HG02943 (cell line): Measurements from ENCODE around the gene ASPN.

Source experiments
- ATAC-seq: cut with Tn5 transposase; IDR thresholded peaks from one replicate; pipeline ENCODE4 v1.9.1; 2021; ENCODE audit warnings: mild to moderate bottlenecking, low read depth, moderate library complexity; ENCODE audit not compliant: unreplicated experiment

ASPN gene

DNA sequence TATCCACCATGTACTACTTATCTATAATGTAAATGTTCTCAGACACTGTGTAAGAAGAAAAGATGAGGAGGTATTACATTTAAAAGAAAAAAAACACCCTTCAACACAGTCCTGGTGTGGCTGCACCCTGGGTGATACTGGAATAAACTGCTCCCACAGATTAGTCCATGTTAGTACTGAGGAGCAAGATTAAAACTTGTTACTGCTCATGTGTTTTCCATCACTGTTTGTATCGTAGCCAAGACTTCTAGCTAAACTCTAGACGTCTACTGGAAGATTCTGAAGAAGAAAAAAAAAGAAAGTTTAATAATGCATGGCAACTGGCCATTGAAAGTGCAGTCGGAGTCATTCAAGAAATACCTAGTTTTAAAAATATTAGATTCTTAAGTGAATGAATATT lies at the start of gene ASPN:
Gene ASPN (minus strand): TSS at position 178 of the 400 bp plus-strand sequence.
- no peak for ATAC-seq

DNA sequence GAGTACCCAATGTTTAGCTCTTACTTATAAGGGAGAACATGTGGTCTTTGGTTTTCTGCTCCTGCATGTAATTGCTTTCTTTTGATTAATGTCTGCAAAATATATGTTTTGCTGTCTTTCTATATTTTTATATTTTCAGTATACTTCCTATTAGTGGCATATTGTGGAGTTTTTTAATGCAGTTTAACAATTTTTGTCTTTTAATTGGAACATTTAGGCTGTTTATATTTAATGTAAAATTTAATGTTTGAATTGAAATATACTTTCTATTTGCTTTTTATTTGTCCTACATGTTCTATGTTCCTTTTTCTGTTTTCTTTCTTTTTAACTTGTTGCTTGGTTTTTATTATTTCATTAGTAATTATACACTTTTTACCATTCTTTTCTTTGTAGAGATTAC lies 48.6 kb upstream of the ASPN start:
- no peak for ATAC-seq

DNA sequence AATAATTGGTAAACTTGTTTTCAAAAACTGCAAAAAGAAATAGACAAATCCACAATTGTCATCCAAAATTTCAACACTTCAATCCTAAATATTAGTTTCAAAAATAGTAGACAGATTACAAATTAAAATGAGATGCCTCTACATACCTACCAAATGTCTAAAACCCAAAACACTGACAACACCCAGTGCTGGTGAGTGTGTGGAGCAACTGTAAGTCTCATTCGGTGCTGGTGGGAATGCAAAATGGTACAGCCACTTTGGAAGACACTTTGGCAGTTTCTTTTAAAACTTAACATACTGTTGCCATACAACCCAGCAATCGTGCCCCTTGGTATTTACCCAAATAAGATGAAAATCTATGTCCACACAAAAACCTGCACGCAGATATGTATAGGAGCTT lies 46.8 kb upstream of the ASPN start:
- no peak for ATAC-seq

DNA sequence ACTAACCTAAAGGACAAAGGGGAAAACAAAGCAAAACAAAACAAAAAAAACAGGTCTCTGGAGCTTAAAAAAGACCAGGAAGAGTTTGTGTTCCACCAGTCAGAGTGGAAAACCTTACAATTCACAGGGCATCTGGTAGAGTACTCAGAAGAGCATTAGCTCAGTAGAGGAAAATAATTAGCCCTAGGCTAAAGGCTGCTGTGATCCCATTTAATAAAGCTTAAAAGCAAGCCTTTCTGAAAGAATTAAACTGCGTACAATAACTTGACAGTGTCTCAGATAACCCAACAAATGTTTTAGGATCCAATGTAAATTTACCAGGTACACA lies 46.2 kb upstream of the ASPN start:
- no peak for ATAC-seq

DNA sequence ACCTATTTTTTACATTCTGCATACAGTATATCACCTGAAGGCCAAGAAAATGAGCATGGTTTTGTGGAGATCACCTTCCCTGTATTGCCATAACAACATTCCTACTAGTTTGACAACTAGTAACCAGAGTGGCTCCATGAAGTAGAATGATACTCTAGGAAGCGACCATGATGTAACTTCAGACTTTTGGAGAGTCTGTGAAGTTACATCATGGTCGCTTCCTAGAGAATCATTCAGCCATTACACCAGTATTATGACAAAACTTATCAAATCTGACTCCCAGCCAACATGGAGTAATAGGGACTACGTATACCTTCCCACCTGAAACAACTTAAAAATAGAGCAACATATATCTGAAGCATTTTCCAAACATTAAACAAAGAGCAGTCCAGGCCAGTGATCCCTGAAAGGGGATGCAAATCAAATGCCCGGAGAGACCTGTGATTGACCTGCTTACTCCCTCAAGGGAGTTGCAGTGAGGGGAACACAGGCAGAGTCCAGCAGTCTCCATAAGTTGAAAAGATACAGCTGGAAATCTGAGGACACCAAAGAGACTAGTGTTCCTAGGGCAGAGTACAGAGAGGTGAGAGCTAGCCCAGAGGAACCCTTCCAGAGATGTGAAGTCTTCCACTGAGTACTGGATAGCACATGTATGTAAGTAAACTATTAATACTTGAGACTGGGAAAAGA lies 45.7 kb upstream of the ASPN start:
- no peak for ATAC-seq

DNA sequence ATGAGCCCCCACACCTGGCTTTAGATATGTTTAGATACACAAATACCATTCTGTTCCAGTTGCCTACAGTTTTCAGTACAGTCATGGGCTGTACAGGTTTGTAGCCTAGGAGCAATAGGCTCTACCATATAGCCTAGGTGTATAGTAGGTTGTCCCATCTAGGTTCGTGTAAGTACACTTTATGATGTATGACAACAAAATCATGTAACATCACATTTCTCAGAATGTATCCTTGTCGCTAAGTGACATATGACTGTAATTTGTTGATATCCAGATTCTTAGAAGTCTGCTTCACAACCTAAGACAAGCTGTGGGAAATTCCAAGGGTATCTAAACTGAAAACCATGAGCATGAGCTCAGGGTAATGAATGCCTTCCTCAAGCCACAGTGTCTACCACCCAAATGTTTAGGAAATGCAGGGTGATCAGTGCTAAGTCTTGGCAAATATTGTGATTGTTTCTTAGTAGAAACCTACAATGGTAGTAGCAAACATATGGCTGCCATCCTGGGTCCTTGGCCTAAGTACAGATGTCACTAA lies 45.1 kb upstream of the ASPN start:
- no peak for ATAC-seq

DNA sequence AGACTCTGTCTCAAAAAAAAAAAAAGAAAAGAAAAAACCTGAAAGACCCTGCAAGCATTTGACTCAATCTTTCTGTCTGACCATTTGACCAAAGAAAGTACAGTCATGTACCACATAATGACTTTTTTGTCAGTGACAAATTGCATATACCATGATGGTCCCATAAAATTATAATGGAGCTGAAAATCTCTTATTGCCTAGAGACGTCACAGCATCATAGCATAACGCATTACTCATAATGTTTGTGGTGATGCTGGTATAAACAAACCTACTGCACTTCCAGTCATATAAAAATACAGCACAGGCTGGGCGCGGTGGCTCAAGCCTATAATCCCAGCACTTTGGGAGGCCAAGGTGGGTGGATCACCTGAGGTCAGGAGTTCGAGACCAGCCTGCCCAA lies 43.0 kb upstream of the ASPN start:
- ATAC-seq, result no peak

DNA sequence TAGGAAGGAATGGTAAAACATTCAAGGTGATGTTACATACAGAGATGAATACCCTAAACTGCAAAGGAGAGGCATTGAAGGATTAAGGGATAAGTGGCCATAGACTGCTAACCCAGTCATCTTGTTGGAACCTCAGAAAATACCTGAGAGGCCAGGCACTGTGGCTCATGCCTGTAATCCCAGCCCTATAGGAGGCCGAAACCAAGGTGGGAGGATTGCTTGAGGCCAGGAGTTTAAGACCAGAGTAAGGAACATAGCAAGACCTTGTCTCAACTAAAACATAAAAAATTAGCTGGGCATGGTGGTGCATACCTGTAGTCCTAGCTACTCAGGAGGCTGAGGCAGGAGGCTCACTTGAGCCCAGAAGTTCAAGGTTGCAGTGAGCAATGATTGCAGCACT lies 42.6 kb upstream of the ASPN start:
- ATAC-seq, result no peak

DNA sequence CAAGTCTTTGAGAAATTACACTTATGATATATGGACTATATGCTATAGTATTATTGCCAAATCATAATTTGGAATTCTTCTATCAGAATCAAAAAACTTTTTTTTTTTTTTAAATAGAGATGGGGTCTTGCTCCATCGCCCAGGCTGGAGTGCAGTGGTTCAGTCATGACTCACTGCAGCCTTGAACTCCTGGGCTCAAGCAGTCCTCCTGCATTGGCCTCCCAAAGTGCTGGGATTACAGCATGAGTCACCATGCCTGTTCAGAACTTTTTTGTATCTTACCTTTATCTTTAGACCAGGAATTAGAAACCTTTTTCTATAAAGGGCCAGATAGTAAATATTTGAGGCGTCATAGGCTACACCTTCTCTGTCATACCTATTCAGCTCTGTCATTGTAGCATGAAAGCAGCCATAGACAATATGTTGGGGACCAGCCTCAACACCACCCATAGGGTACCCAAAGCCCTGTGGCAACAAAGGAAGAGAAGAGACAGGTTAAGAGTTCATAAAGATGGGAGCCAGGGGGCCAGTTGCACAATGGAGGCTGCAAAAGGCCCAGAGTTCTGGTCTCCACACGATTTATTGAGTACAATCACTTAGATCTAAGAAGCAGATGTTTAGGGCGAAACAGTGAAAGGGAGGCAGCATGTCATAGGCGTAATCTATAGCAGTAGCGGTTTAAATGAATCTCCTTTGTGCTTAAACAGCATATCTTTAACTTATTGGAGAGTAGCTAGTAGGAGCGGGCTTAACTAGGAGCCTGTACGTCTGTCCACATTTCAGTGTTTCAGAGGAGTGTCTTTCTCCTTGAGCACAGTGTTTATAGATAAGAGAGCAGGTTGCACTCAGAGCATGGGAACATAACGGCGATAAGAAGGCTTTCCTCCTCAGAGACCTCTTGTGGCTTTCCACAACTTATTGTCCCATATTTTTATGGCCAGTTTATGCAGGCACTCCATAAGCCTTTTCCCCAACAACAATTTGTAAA lies 41.0 kb upstream of the ASPN start:
- no peak for ATAC-seq

DNA sequence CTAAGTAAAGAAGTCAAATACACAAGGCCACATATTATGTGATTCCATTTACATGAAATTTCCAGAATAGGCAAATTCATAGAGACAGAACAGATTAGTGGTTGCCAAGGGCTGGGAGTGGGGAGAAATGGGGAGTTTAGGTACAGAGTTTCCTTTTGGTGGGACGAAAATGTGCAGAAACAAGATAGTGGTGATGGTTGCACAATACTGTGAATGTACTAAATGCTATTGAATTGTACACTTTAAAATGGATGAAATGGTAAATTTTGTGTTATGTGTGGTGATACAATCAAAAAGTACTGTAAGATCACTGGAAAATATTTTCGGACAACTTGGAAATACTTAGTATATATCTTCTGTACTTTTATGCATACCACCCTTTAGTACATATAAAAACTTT lies 38.5 kb upstream of the ASPN start:
- no peak for ATAC-seq

DNA sequence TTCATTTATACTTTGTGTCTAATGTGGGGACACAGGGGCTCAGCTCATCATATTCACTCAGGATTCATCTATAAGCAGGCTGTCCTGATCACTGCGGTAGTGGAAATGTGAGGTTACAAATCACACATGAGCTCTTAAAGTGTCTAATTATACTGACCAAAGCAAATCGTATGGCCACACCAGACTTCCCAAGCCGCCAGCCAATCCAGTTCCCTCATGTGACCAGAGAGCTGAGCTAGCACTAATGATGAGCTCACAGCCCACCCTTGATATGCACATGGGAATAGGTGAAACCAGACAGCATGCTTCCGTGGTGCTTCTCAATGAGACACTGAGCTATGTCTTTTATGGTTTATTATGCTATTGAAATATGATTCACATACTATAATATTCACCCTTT lies 35.9 kb upstream of the ASPN start:
- ATAC-seq, result no peak

DNA sequence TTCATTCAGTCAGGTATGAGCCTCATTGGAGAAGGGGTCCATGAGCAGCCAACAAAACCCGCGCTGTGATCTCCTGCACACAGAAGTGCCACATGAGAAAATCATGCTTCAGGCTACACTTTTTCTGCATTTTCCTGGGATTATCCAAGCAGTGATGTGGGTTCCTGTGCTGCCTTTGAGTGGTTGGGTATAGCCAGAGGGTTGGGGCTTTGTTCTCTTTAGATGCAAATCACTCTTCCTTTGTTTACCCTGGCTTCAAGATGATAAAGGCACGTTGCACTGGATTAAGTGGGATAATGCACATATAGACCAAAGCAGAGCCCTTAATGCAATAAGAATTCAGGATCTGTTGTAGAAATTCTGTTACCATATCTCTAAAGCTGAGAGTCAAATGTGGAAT lies 34.7 kb upstream of the ASPN start:
- ATAC-seq, result no peak

DNA sequence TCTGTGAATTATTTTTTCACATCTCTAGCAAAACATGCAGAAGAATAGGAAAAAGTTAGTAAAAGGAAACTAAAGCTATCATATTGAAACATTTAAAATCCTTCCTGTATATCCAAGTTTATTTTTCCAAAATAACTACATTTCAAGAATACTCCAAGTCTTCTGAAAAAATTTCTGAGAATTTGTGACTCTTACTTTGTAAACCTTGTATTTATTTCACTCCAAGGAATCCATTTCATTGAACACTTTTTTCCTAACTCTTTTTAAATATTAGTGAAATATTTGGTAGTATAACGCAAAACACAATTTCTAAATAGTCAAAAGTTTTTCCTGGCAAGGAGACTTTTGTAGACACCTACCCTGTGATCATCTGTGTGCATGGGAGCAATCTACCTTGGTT lies 34.2 kb upstream of the ASPN start:
- ATAC-seq, result no peak

DNA sequence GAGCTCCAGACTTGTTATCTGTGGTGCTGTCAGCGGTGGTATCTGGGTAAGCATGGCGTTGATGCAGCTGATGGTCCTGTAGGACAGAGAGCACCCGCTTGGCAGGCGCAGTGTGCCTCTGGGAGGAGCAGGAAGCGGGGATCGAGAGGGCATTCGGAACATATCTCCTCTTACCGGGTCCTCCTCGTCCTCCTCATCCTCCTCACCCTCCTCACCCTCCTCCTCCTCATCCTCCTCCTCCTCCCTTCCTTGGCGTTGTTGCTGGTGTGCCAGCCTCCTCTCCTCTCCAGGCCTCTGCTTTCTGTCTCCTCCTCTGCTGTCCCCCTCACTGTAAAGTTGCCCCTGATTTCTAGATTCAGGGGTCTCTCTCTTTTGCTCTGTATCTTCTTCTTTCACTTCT lies 32.3 kb upstream of the ASPN start:
- no peak for ATAC-seq

DNA sequence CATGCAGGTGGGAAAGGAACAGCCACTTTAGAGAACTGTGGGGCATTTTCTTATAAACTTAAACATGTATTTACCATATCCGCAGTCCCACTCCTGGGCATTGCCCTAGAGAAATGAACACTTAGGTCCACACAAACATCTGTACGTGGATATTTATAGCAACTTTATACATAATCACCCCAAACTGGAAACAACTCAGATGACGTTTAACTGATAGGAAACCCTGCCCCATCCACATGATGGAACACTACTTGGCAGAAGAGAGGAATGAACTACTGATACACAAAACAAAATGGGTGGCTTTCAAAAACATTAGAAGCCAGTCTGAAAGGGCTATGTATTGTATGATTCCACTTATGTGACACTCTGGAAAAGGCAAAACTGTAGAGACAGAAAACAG lies 31.0 kb upstream of the ASPN start:
- ATAC-seq, result no peak

DNA sequence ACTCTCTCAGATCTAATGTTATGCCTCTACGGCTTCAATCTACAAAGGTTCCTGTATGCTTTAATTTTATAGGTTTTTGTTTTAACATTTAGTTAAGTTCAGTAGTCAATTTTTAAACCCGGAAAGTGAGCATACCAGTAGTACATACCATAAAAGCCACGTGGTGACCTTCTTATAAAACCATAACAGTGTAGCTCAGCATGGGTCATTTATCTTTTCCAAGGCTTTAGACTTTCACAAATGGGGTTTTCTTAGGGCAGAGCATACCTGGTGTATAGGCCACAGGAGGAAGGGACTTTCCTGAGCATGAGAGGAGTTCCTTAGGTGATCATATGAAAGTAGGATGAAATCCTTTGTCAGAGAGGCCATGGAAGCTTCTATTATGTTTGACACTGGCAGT lies 30.3 kb upstream of the ASPN start:
- ATAC-seq, result no peak

DNA sequence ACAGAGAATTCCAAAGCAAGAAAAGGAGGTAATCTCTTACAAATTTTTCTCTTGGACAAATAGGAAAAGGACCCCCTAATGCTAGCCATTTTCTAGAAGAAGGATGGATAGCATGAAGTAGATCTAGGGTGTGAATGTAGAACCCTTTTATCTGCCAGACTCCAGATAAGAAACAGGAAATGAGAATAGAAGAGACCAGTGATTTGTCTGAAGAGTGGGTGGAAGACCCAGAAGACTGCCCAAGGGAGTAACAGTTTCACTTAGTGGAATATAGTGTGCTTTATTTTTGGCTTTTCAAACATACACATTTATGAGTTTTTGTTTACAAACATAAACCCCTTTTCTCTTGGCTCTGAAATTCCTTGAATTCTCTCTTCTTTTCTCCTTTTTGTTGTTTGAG lies 28.4 kb upstream of the ASPN start:
- no peak for ATAC-seq

DNA sequence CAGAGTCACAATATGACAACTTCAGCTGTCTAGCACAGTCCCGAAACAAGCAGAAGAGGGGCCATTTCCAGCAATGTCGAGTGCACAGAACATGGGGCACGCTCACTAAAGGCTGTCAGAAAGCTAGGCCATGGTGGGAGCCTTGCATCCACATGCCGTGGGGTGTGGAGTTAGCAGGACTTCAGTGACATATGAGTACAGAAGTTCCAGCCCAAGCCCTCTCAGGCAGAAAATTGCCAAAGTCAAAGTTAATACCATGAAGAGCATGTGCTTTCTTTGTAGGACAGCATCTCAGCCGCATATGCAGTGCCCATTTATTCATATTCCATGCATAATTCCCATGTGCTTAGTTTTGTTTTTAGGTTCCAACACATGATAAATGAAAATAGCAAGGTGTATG lies 26.7 kb upstream of the ASPN start:
- ATAC-seq, result no peak

DNA sequence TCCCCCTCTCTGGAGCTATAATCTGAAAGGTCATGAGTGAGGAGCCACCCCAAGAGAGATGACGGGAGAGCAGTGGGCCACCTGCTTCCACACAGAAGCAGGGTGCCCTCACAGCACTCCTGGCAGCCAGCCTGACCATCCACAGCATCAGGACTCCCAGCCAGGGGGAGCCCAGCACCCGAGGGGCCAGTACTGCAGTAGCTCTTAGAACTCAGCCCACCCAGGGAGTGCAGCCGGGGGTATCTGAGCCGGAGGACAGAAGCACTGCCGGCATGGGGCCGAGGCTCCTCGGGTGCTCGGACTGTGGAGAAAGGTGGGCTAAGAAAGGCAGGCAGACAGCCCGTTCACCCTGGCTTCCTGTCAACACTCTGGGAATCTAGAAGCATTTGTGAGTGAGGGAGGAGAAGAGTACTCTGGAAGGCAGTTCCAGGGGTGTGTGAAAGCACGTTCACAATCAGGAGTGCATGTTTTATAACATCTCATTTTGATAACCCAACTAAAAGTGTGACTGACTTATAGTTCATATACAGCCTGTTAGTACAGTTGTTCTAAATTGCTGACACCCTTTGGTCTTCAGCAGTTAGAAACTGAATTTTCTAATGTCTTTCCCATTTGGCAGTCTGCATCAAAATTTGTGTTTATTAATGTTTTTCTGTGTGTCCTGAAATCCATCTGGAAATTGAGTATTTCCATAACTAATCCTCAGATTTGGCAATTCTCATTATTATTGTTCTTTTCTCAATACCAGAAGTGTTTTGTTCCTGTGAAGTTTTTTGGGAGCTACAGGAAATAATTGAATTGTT lies 25.9 kb upstream of the ASPN start:
- no peak for ATAC-seq

DNA sequence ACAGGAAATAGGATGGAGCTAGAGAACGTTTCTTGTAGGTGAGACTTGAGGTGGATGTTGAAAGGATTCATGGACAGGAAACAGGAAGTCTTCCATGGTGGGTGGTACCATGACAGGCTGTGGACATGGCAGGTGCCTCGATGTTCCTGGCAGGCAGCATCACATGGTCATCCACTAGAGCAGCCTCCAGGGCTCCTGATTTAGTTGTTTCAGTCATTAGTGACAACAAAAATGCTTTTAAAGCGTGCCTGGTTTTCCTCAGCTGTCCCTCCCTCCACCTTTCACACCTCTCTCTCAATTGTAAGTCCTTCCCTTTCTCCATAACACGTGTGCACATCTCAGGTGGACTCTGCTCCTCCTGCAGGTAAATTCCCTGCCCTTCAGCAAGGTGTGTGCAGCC lies 25.2 kb upstream of the ASPN start:
- no peak for ATAC-seq

DNA sequence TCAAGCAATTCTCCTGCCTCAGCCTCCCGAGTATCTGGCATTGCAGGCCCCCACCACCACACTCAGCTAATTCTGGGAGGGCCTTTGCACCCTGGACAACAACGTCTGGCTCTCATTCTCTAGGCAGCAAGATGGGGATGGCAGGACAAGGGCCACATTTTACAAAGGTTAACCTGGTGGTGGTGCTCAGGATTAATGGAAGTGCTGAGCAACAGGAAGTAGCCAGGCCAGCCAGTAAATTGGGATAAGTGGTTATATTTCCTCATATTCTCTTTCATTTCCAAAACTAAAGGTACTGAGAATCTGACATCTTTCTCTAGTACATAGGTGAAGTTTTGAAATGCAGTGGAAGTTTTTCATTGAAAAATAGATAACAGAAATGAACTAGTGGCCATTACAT lies 24.7 kb upstream of the ASPN start:
- ATAC-seq, result no peak
